KBM-7 (cell line): ENCODE measurements around the gene FUT7.
"Not testable (repeated sequence)": the region's sequence is repeated elsewhere in the genome, so short reads cannot be mapped to it uniquely, and the experiment has no call there.

Experiments used
- DNase-seq: peaks from one replicate; pipeline ENCODE4 v3.0.0-alpha.2; 2015
- in situ Hi-C: fragments of 300-500 bp; cut with MboI; formaldehyde crosslinking; loops from 2 replicates; pipeline ENCODE4 v1.14.3; 2020; ENCODE audit warnings: low sequenced_read_pairs, low pct_unique_long_range_greater_than_20kb, mixed read lengths

The FUT7 gene

DNA sequence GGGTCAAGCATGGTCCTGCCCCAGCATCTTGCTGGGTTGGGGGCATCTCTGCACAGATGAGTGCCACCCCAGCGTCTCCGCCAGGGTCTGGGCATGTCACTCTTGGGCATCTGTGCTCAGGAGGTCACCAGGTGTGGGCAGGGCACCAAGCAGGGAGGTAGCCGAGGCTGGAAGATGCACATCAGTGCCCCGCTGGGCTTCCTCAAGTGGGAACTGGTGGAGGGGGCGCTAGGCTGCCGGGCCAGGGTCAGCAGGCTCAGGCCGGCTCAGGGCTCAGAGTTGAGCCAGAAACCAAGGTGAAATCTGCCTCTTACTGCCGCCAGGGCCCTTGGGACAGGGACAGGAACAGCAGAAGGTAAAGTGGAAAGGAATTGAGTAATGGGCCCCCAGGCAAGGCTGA is 4.0 kb upstream of the FUT7 start:
- in situ Hi-C loops = no loop called here

DNA sequence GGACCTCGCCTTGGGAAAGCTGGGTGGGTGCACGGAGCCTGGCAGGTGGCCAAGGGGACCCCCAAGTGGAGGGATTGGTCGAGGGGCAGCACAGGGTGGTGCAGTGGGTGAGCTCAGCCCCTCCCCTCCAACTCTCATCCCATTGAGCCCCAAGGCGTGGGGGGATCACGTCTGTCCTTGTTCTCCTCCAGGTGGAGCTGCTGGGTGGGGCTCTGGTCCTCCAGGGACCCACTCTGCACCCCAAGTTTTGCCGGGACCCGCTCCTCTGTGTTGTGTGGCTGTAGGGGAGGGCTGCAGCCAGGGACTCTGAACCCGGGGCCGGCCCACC is 3.6 kb upstream of the FUT7 start:
- in situ Hi-C loops = no loop called here
- DNase-seq = no peak

More for the DNA sequence above, 4.0 kb upstream of the FUT7 start:
- DNase-seq = no peak

DNA sequence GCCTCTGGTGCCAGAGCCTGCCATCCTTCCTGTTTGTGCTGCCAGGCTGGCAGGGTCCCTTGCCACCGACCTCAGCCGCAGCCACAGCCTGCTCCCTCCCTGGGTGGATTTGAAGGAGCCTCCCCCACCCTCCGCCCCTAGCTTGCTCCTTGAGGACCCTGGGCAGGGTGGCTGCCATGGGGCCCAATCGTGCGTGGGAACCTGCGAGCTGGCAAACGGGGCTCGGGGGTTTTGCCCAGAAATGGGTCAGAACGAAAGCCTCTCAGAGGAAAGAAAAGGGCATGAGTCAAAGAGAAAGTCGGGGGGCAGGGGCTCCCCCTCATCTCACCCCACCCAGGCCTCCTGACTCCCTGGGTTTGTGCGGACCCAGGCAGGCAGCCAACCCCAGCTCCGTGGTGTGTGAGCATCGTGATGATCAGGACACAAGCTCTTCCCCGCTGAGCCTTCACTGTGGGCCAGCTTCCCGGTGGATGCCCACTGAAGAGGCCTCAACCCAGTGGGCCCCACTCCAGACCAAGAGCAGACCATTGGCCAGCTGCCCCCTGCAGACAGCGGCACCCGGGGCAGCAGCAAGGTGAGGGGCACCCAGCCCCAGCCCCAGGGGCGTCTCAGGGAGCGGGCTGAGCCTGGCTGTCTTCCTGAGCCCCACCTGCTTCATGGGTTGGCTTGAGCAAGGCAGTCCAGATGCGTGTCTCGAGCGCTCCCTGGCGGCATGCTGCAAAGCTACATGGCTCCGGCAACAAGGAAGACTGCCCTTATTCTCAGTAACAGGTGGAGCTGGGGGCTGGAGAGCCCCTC is 3.0 kb upstream of the FUT7 start:
- in situ Hi-C loops = no loop called here

DNA sequence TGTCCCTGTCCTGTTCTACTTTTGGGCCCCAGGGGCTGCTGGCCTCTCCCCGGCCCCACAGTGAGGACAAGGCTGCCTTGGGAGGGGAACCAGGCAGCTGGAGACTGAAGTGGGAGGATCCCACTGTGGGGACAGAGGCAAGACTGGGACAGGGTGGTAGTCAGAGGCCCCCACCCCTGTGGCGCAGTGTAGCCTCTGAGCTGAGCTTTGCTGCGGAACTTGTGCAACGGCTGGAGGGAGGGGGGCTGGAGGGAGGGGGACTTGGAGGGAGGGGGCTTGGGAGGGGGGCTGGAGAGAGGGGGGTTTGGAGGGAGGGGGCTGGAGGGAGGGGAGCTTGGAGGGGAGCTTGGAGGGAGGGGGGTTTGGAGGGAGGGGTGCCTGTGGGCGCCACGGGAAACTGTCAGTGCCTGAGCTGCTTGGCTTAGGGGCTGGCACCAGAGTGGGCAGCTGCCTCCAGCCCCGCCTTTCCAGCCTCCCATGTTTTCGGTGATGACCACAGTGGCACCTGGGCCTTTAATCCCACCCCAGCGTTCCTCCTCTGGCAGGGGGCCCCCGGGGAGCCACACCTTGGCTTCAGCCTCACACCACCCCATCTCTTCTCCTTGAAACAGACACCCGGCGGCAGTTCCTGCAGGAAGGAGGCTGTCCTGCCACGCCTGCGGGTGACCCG is 2.3 kb upstream of the FUT7 start:
- peak; percentile 61 for DNase-seq
- in situ Hi-C loops = no loop called here

More for the DNA sequence above, 3.0 kb upstream of the FUT7 start:
- DNase-seq = peak; percentile 85

GRCh38 chr9:137033481-137033880 is 1.6 kb upstream of the FUT7 start:
- in situ Hi-C loops = not testable (repeated sequence)

GRCh38 chr9:137032858-137033257 is 970 bp upstream of the FUT7 start:
- in situ Hi-C loops = no loop called here
- peak; percentile 48 for DNase-seq

More at GRCh38 chr9:137033481-137033880, 1.6 kb upstream of the FUT7 start:
- DNase-seq = not testable (repeated sequence)

GRCh38 chr9:137030538-137031527 is 1.1 kb downstream of the FUT7 start:
- in situ Hi-C loops = no loop called here
- DNase-seq = peak; percentile 96

DNA sequence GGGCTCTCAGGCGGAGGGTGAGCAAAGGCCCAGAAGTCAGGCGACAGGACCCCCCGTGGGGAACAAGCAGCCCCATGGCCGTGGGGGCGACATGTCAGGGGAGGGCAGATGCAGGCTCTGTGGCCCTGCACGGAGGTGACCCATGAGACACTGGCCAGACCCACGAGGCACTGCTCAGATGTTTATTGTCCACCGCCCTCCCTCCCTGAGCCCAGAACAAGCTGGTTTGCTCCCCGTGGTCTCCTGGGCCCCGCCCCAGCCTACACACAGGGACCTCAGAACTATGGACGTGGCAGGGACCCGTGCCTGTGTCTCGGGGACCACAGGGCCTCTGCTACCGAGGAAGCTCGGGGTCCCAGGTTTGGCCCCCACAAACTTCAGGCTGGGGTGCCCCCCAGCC is 1.9 kb downstream of the FUT7 start:
- in situ Hi-C loops = no loop called here
- DNase-seq = no peak

GRCh38 chr9:137029058-137029936 is 2.6 kb downstream of the FUT7 start:
- in situ Hi-C loops = no loop called here

GRCh38 chr9:137028263-137029057 is 3.4 kb downstream of the FUT7 start:
- DNase-seq = peak; percentile 77
- in situ Hi-C loops = no loop called here

More at GRCh38 chr9:137029058-137029936, 2.6 kb downstream of the FUT7 start:
- DNase-seq = peak; percentile 88

GRCh38 chr9:137027369-137028262 is 4.3 kb downstream of the FUT7 start, which contains the start of gene ABCA2:
TSS of gene ABCA2 (minus strand) at chr9:137028237. CDS start at chr9:137028140, 97 bp downstream.
- in situ Hi-C loops = no loop called here

DNA sequence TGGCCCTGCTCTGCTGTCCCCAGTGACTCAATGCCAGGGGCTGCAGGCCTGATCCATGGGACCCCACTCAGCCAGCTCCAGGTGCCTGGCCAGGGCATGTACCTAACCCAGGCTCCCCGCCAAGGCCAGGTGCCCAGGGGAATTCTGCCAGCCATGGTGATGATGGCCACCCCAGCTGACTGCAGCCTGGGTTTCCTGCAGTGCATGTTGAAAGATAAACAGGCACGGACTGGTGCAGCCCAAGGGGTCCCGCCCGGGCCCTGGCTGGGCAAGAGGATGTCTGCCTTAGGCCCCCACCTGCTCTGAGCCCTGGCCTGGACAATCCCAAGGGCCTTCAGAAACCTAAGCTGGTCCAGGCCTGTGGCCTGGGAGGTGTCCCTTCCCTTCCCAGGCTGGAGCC is 5.1 kb downstream of the FUT7 start:
- in situ Hi-C loops = no loop called here
- DNase-seq = no peak

More at GRCh38 chr9:137027369-137028262, 4.3 kb downstream of the FUT7 start, which contains the start of gene ABCA2:
- no peak for DNase-seq

DNA sequence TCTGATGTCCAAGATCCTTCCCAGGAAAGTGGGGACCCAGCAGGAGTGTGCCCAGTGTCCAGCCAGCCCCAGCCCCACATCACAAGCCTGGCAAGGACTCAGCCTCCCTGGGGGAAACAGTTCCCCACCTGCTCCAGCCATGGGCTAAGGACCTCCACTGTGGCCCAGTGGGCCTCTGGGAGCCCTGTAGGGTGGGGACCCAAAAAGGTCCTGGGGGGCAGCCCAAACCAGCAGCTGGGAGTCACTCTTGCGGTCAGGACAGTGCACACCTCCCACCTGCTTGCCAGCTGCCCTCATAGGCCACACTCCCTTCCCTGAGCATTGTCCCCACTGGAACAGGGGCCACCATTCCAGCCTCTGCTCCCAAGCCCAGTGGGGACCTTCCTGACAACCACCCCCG is 5.5 kb downstream of the FUT7 start:
- in situ Hi-C loops = no loop called here
- no peak for DNase-seq

DNA sequence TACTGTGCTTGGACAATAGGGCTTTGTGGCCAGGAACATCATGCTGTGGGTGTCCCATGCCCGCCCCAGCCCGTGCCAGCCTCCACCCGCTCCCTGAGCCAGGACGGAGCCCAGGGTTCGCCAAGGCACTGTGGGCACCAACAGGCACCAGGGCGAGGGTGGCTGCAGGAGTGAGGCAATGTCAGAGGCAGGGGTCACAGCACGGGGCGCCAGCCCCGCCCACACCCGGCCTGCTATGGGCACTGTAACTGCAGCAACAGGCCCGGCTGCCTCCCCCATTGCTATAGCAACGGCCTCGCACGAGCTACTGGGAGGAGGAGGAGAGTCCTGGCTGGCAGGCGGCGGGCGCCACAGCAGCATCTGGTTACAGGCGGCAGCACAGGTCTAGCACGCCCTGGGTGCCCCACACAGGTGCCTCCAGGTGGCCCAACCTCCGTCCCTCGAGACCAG is 6.3 kb downstream of the FUT7 start:
- DNase-seq = no peak
- in situ Hi-C loops = no loop called here

DNA sequence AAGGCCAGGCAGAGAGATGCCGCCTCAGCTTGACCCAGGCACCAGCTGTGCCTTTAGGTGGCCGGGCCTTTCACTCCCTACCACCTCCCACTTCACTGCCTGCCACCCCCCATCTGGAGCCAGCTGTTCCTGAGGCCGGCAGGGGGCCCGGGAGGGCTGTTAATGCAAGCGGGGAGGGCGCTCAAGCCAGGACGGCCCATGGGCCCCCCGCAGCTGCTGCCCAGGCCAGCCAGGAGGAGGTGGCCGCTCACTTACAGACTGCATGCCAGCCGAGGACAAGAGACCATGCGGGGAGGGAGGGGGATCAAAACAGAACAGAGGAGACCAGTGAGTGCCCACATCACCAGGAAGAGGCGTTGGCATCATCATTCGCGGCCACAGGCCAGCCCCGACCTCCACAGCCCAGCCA is 8.3 kb downstream of the FUT7 start:
- in situ Hi-C loops = no loop called here
- DNase-seq = no peak

GRCh38 chr9:137023157-137023556 is 8.7 kb downstream of the FUT7 start:
- DNase-seq = no peak
- in situ Hi-C loops = no loop called here

GRCh38 chr9:137022662-137023008 is 9.3 kb downstream of the FUT7 start:
- in situ Hi-C loops = no loop called here
- DNase-seq = no peak
